Measurements from ENCODE around the gene SLC45A2.

Gene SLC45A2

GRCh38 chr5:33969572-33970452 is 14.7 kb downstream of the SLC45A2 start:
- Mint-ChIP-seq H3K27me3 (ENCODE audit: low read depth) (no peaks in the 10 kb centered on the region), H3K4me1 (peaks cover 17% of the 10 kb centered on the region), H3K9me3 (no peaks in the 10 kb centered on the region), H3K27ac (peak overlapping the region in 1 of 3 experiments; percentile 36), H3K4me3 (no peak overlapping the region), H3K36me3 (ENCODE audit: low read depth) (no peaks in the 10 kb centered on the region)
- TF ChIP-seq CTCF (IDR thresholded peaks at IDR 0.05; ENCODE audit: unreplicated experiment in 3 of 3), result peak; percentile 58 to 80 (median 72)

- Mint-ChIP-seq H3K9me3 (no peaks in the 10 kb centered on the region), H3K4me3 (no peak overlapping the region), H3K27ac (peak overlapping the region in 1 of 3 experiments; percentile 47), H3K4me1 (peaks cover 9% of the 10 kb centered on the region), H3K36me3 (ENCODE audit: low read depth) (no peaks in the 10 kb centered on the region), H3K27me3 (ENCODE audit: low read depth) (no peaks in the 10 kb centered on the region)
- no peak for TF ChIP-seq CTCF (IDR thresholded peaks at IDR 0.05; ENCODE audit: unreplicated experiment in 3 of 3)
Observed at GRCh38 chr5:33968211-33969005, 16.1 kb downstream of the SLC45A2 start.

- H3K4me3 Mint-ChIP-seq, result no peak overlapping the region
- H3K27ac Mint-ChIP-seq, result no peak overlapping the region
- no peak for TF ChIP-seq CTCF (IDR thresholded peaks at IDR 0.05; ENCODE audit: unreplicated experiment in 3 of 3)
Observed at GRCh38 chr5:33966805-33967204, 17.7 kb downstream of the SLC45A2 start.

GRCh38 chr5:33964132-33964700 is 20.3 kb downstream of the SLC45A2 start:
- H3K27ac Mint-ChIP-seq, result no peak overlapping the region
- H3K36me3 Mint-ChIP-seq (ENCODE audit: low read depth), result no peaks in the 10 kb centered on the region
- H3K4me1 Mint-ChIP-seq, result peaks cover 9% of the 10 kb centered on the region
- no peak for TF ChIP-seq CTCF (IDR thresholded peaks at IDR 0.05; ENCODE audit: unreplicated experiment in 3 of 3)
- H3K9me3 Mint-ChIP-seq, result no peaks in the 10 kb centered on the region
- peaks cover 3% of the 10 kb centered on the region for H3K27me3 Mint-ChIP-seq (ENCODE audit: low read depth)
- no peak overlapping the region for H3K4me3 Mint-ChIP-seq

More at GRCh38 chr5:33966805-33967204, 17.7 kb downstream of the SLC45A2 start:
- no peaks in the 10 kb centered on the region for H3K36me3 Mint-ChIP-seq (ENCODE audit: low read depth)
- peaks cover 9% of the 10 kb centered on the region for H3K4me1 Mint-ChIP-seq
- no peaks in the 10 kb centered on the region for H3K9me3 Mint-ChIP-seq
- H3K27me3 Mint-ChIP-seq (ENCODE audit: low read depth), result no peaks in the 10 kb centered on the region

- Mint-ChIP-seq H3K9me3 (peaks cover 9% of the 10 kb centered on the region), H3K27me3 (ENCODE audit: low read depth) (peaks cover 3% of the 10 kb centered on the region), H3K4me3 (no peak overlapping the region), H3K36me3 (ENCODE audit: low read depth) (no peaks in the 10 kb centered on the region), H3K27ac (no peak overlapping the region), H3K4me1 (no peaks in the 10 kb centered on the region)
- TF ChIP-seq CTCF (IDR thresholded peaks at IDR 0.05; ENCODE audit: unreplicated experiment in 3 of 3), result no peak
Observed at GRCh38 chr5:33958176-33958575, 26.3 kb downstream of the SLC45A2 start.

Measured in nephron (organoid).